Esophagus mucosa (tissue), 1 donor: ENCODE results near the gene ERC2. TPM values are rescaled to one million over a fixed set of nuclear protein-coding genes. Genes with fewer than 3 reads are reported as not detected.

ENCODE experiments used
- ATAC-seq: fragments of 200-7000 bp; cut with Tn5 transposase; one replicate; pipeline ENCODE4 v1.9.1; 2020
- total RNA-seq: library from RNA; stranded (reverse); gene quantifications from one replicate; pipeline ENCODE4 v1.2.4, GENCODE V29; 2023
- donor health status: DM: yes; HTN: yes; CAD: no.

ERC2 gene
- total RNA-seq, 1 donor from 2014 or later = 0.48 TPM

- no peak for ATAC-seq
Observed at GRCh38 chr3:55726501-55726775, 741.8 kb downstream of the ERC2 start.

- no peak for ATAC-seq
Observed at GRCh38 chr3:55725681-55726500, 742.4 kb downstream of the ERC2 start.

GRCh38 chr3:55724821-55725220, 743.4 kb downstream of the ERC2 start:
- no peak for ATAC-seq

- ATAC-seq = no peak
Observed at GRCh38 chr3:55724407-55724784, 743.9 kb downstream of the ERC2 start.

GRCh38 chr3:55723653-55724406, 744.4 kb downstream of the ERC2 start:
- ATAC-seq = no peak

- peak; percentile 63 for ATAC-seq
Observed at GRCh38 chr3:55721716-55722484, 746.4 kb downstream of the ERC2 start.

GRCh38 chr3:55720614-55721013, 747.7 kb downstream of the ERC2 start:
- no peak for ATAC-seq

GRCh38 chr3:55719508-55719907, 748.8 kb downstream of the ERC2 start:
- ATAC-seq = no peak

GRCh38 chr3:55719006-55719405, 749.3 kb downstream of the ERC2 start:
- ATAC-seq = no peak

GRCh38 chr3:55718521-55718921, 749.7 kb downstream of the ERC2 start:
- ATAC-seq = no peak

GRCh38 chr3:55718074-55718473, 750.2 kb downstream of the ERC2 start:
- ATAC-seq = no peak

GRCh38 chr3:55717481-55717880, 750.8 kb downstream of the ERC2 start:
- ATAC-seq = no peak

GRCh38 chr3:55716611-55717225, 751.5 kb downstream of the ERC2 start:
- ATAC-seq = no peak

- no peak for ATAC-seq
Observed at GRCh38 chr3:55716044-55716443, 752.2 kb downstream of the ERC2 start.

GRCh38 chr3:55714057-55714456, 754.2 kb downstream of the ERC2 start:
- no peak for ATAC-seq

GRCh38 chr3:55711646-55712045, 756.6 kb downstream of the ERC2 start:
- ATAC-seq = no peak

- ATAC-seq = no peak
Observed at GRCh38 chr3:55709411-55710012, 758.8 kb downstream of the ERC2 start.

- ATAC-seq = no peak
Observed at GRCh38 chr3:55708921-55709320, 759.3 kb downstream of the ERC2 start.

- no peak for ATAC-seq
Observed at GRCh38 chr3:55708242-55708641, 760.0 kb downstream of the ERC2 start.

GRCh38 chr3:55704521-55704920, 763.7 kb downstream of the ERC2 start:
- ATAC-seq = no peak

- no peak for ATAC-seq
Observed at GRCh38 chr3:55702822-55703221, 765.4 kb downstream of the ERC2 start.

GRCh38 chr3:55701997-55702396, 766.3 kb downstream of the ERC2 start:
- ATAC-seq = no peak

GRCh38 chr3:55698831-55699230, 769.4 kb downstream of the ERC2 start:
- ATAC-seq = no peak
